ENCODE measurements around the gene ATP1B3. TPM values are rescaled to one million over a fixed set of nuclear protein-coding genes. Genes with fewer than 3 reads are reported as not detected.

ATP1B3 gene
- polyA plus RNA-seq, 1 of the 3 experiments (the other 2 are of a cell fraction) = 86.3 TPM

DNA sequence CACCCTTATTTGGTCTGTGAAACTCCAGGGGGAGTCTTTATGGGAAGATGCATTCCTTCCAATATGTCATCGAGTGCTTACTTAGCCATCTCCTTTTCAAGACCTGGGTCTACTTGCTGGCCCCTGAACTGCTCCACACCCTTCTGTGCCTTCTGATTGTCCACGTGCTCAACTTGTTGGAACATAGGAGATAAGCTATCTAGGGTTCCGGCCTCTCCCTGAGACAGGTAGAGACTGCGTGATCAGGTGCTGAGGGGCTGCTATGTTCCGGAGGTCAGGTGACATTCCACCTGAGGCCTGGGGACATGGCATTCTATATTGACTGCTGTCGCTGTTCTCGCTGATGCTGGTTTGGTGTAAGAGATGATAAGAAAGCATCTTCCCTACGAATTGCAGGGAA is 65.6 kb downstream of the ATP1B3 start:
- ChIA-PET POLR2A (no interaction called here), CTCF (interaction anchor here (1.1 kb wide), 1 partner anchor 63 kb away, joined by 3 read pairs; no protein-coding TSS in a partner anchor)
- Histone ChIP-seq H3K9ac (no peak overlapping the region), H3F3A (replicated peaks; ENCODE audit: insufficient read depth) (peaks cover 8% of the 10 kb centered on the region), H3K9me3 (no peaks in the 10 kb centered on the region), H3K36me3 (replicated peaks in 1 of 2; ENCODE audit: control insufficient read depth in 1 of 2, insufficient read depth in 2 of 2, low read length in 1 of 2) (no peaks in the 10 kb centered on the region), H4K20me1 (ENCODE audit: insufficient read depth) (no peaks in the 10 kb centered on the region), H3K27me3 (ENCODE audit: insufficient read depth) (no peaks in the 10 kb centered on the region), H3K79me2 (ENCODE audit: insufficient read depth) (no peaks in the 10 kb centered on the region), H3K4me2 (no peak overlapping the region), H3K9me2 (no peaks in the 10 kb centered on the region), H3K4me3 (ENCODE audit: low read depth in 2 of 2, low read length in 1 of 2) (no peak overlapping the region), H2AFZ (ENCODE audit: low read depth) (no peak overlapping the region), H3K4me1 (ENCODE audit: control insufficient read depth in 1 of 2, insufficient read depth in 2 of 2, low read depth in 1 of 2, low read length in 1 of 2) (peaks cover 13 to 21% of the 10 kb centered on the region in 2 experiments; a peak in 2 of 4 replicates), H3K27ac (ENCODE audit: low read depth in 2 of 2, low read length in 1 of 2) (no peak overlapping the region; a peak in 1 of 4 replicates)
- 95% methylated on average over 7 of the region's 8 CpGs for WGBS (ENCODE audit: low lambda C conversion rate)
- DNase-seq = no peak
- no peak for TF ChIP-seq EP300 (IDR thresholded peaks at IDR 0.05; ENCODE audit: borderline replicate concordance in 1 of 2, low read depth in 1 of 2, low read length in 1 of 2)
- TF ChIP-seq, protein P1, sequence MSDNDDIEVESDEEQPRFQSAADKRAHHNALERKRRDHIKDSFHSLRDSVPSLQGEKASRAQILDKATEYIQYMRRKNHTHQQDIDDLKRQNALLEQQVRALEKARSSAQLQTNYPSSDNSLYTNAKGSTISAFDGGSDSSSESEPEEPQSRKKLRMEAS (IDR thresholded peaks at IDR 0.05; ENCODE audit: low read depth) = no peak

DNA sequence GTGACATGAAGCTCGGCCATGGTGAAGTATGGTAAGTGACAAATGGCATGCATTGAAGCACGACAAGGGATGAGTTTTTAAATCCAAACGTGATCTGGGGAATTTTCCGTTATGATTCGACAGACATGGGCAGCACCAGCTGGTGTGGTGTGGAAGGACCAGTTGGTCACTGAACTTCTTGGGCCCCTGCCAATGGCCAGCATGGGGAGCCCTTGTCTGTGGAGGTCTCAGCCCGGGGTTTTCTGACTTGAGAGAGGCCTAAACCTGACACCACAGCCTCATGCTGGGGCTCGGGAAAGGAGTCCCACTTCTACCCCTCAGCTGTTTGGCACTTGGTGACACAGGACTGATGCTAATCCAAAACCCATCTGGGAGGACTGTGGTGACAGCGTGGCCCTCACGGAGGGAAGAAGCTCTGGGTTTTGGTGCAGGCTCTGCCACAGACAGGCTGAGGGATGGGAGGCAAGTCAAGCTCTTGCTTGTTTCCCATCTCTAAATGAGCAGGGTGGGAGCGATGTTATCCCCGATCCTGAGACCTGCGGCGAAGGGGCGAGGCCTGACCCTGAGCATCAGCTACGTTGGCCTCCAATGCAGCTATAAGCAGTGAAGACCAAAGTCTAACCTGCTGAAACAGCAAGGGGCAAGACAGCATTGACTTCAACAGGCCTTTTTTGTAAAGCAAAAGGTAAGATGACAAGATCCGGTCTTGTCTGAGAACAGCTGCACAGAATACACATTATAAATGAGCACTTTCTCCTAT is 69.5 kb downstream of the ATP1B3 start:
- no peaks in the 10 kb centered on the region for H3K9me3 ChIP-seq
- H3K9ac ChIP-seq = no peak overlapping the region
- no peak overlapping the region for H3K27ac ChIP-seq (ENCODE audit: low read depth in 2 of 2, low read length in 1 of 2)
- peaks cover under 1% of the 10 kb centered on the region for H3F3A ChIP-seq (replicated peaks; ENCODE audit: insufficient read depth)
- no peak for DNase-seq
- no peak overlapping the region for H2AFZ ChIP-seq (ENCODE audit: low read depth)
- 95% methylated on average over 15 of the region's 16 CpGs for WGBS (ENCODE audit: low lambda C conversion rate)
- H3K9me2 ChIP-seq = no peaks in the 10 kb centered on the region
- H3K36me3 ChIP-seq (replicated peaks in 1 of 2; ENCODE audit: control insufficient read depth in 1 of 2, insufficient read depth in 2 of 2, low read length in 1 of 2) = no peaks in the 10 kb centered on the region
- no peaks in the 10 kb centered on the region for H4K20me1 ChIP-seq (ENCODE audit: insufficient read depth)
- no peak overlapping the region for H3K4me3 ChIP-seq (ENCODE audit: low read depth in 2 of 2, low read length in 1 of 2)
- H3K4me2 ChIP-seq = no peak overlapping the region
- CTCF ChIA-PET = interaction anchor here (1.5 kb wide), 1 partner anchor 17 kb away, joined by 4 read pairs; no protein-coding TSS in a partner anchor
- peaks cover 2 to 8% of the 10 kb centered on the region in 2 experiments; a peak in 1 of 4 replicates for H3K4me1 ChIP-seq (ENCODE audit: control insufficient read depth in 1 of 2, insufficient read depth in 2 of 2, low read depth in 1 of 2, low read length in 1 of 2)
- no peaks in the 10 kb centered on the region for H3K79me2 ChIP-seq (ENCODE audit: insufficient read depth)
- POLR2A ChIA-PET = no interaction called here
- TF ChIP-seq, protein P2, sequence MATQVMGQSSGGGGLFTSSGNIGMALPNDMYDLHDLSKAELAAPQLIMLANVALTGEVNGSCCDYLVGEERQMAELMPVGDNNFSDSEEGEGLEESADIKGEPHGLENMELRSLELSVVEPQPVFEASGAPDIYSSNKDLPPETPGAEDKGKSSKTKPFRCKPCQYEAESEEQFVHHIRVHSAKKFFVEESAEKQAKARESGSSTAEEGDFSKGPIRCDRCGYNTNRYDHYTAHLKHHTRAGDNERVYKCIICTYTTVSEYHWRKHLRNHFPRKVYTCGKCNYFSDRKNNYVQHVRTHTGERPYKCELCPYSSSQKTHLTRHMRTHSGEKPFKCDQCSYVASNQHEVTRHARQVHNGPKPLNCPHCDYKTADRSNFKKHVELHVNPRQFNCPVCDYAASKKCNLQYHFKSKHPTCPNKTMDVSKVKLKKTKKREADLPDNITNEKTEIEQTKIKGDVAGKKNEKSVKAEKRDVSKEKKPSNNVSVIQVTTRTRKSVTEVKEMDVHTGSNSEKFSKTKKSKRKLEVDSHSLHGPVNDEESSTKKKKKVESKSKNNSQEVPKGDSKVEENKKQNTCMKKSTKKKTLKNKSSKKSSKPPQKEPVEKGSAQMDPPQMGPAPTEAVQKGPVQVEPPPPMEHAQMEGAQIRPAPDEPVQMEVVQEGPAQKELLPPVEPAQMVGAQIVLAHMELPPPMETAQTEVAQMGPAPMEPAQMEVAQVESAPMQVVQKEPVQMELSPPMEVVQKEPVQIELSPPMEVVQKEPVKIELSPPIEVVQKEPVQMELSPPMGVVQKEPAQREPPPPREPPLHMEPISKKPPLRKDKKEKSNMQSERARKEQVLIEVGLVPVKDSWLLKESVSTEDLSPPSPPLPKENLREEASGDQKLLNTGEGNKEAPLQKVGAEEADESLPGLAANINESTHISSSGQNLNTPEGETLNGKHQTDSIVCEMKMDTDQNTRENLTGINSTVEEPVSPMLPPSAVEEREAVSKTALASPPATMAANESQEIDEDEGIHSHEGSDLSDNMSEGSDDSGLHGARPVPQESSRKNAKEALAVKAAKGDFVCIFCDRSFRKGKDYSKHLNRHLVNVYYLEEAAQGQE (IDR thresholded peaks at IDR 0.05; ENCODE audit: low read depth, low read length) = no peak
- TF ChIP-seq TAF1 (IDR thresholded peaks at IDR 0.05; ENCODE audit: borderline replicate concordance, low read depth, low read length) (no peak), JUND (IDR thresholded peaks at IDR 0.05) (no peak), GABPA (IDR thresholded peaks at IDR 0.05; ENCODE audit: low read depth) (no peak), SIN3A (IDR thresholded peaks at IDR 0.05; ENCODE audit: borderline replicate concordance, low read depth, low read length) (no peak), TEAD4 (IDR thresholded peaks at IDR 0.05; ENCODE audit: borderline replicate concordance, insufficient read depth) (no peak), TCF12 (IDR thresholded peaks at IDR 0.05) (no peak)
- no peaks in the 10 kb centered on the region for H3K27me3 ChIP-seq (ENCODE audit: insufficient read depth)

All from SK-N-SH (cell line).